Gastroesophageal sphincter (tissue), 4 donors: ENCODE measurements around the gene OBSL1. TPM values are rescaled to one million over a fixed set of nuclear protein-coding genes. Genes with fewer than 3 reads are reported as not detected.

Experiments used
- ATAC-seq: fragments of 150-250 bp; one replicate; pipeline ENCODE4 v1.9.1; 2016; ENCODE audit warnings: mild to moderate bottlenecking, moderate library complexity
- H3K27ac ChIP-seq, 4 donors: fragments of 200-600 bp; sonication (generic) in 3 of 4; 1 replicate in 3 of 4; 2 replicates in 1 of 4; pipeline ENCODE4 v1.5.1; 2016 to 2019
- H3K27me3 ChIP-seq: fragments of 200-600 bp; sonication (generic); one replicate; pipeline ENCODE4 v1.5.1; 2019
- H3K36me3 ChIP-seq, 2 donors: fragments of 200-600 bp; sonication (generic); one replicate each; pipeline ENCODE4 v1.5.1; 2019; ENCODE audit warnings: control low read depth in 1 of 2
- H3K4me1 ChIP-seq, 3 donors: fragments of 200-600 bp; sonication (generic); 1 replicate in 2 of 3; 2 replicates in 1 of 3; pipeline ENCODE4 v1.5.1; 2016 to 2019; ENCODE audit warnings: control low read depth in 2 of 3
- H3K4me3 ChIP-seq, 2 donors: fragments of 200-600 bp; sonication (generic); one replicate each; pipeline ENCODE4 v1.5.1; 2019; ENCODE audit warnings: mild to moderate bottlenecking in 1 of 2, moderate library complexity in 1 of 2
- H3K9me3 ChIP-seq, 3 donors: fragments of 200-600 bp; sonication (generic); one replicate each; pipeline ENCODE4 v1.5.1; 2017 to 2019; ENCODE audit warnings: control low read depth in 2 of 3
- CTCF ChIP-seq, 4 experiments: fragments of 200-600 bp in 2 of 4; fragments of 450-650 bp in 2 of 4; sonication (generic) in 1 of 4; IDR thresholded peaks; one replicate each; pipeline ENCODE4 v1.5.1; 2017 to 2019; ENCODE audit warnings: antibody characterized with exemption in 4 of 4, mild to moderate bottlenecking in 2 of 4, moderate library complexity in 2 of 4
- EP300 ChIP-seq: sonication (generic); formaldehyde crosslinking; IDR thresholded peaks from one replicate; pipeline ENCODE4 v1.6.1; 2017; ENCODE audit warnings: antibody characterized with exemption, mild to moderate bottlenecking
- POLR2A ChIP-seq, 2 donors: fragments of 450-650 bp; IDR thresholded peaks; one replicate each; pipeline ENCODE4 v1.6.1; 2017; ENCODE audit warnings: antibody characterized with exemption in 2 of 2, mild to moderate bottlenecking in 2 of 2, moderate library complexity in 1 of 2
- POLR2AphosphoS5 ChIP-seq: sonication (generic); formaldehyde crosslinking; IDR thresholded peaks from one replicate; pipeline ENCODE4 v1.6.1; 2017; ENCODE audit warnings: antibody characterized with exemption
- WGBS, 2 donors: methylation state at CpG; one replicate each; pipeline ENCODE4 v1.1.5; 2018; ENCODE audit warnings: low coverage in 1 of 2; 5-methylcytosine and 5-hydroxymethylcytosine counted together
- total RNA-seq, 4 donors: library from RNA; depleted of rRNA; stranded (reverse); fragments of >200 nt; gene quantifications; one replicate each; pipeline ENCODE4 v1.1.0, GENCODE V29; 2016

The OBSL1 gene
- total RNA-seq, 4 donors from 2014 or later: 73.2 to 118 (median 81.6) TPM

DNA sequence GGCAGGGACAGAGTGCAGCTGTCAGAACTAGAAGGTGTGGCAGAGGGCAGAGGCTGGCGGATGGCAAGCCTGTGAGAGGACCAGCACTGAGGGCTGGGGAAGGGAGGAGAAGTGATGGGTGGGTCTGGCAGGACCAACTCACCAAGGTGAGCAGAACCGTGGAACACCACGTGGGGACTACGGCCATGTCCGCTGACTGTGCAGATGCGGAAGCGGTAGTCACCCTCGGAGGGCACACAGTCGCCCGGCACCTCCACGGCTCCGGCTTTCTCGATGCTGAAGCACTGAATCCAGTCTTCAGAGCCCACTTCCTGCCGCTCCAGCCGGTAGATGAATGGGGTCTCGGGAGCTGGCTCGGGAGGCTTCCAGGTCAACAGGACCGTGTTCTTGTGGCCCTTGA, 4.2 kb downstream of the OBSL1 start:
- no peak for ATAC-seq
- TF ChIP-seq CTCF (IDR thresholded peaks at IDR 0.05) (no peak), POLR2A (IDR thresholded peaks at IDR 0.05) (no peak), POLR2AphosphoS5 (no peak), EP300 (no peak)
- H3K36me3 ChIP-seq: peaks cover 0 to 61% of the 10 kb centered on the region in 2 donors
- H3K27me3 ChIP-seq: no peaks in the 10 kb centered on the region
- no peaks in the 10 kb centered on the region for H3K9me3 ChIP-seq
- no peak overlapping the region for H3K4me3 ChIP-seq
- 97% methylated on average over 15 of the region's 18 CpGs; no CpG with 5 or more reads in 1 of the 2 donors for WGBS, 2 donors
- peaks cover 0 to 20% (median 0%) of the 10 kb centered on the region in 3 donors for H3K4me1 ChIP-seq
- no peak overlapping the region for H3K27ac ChIP-seq

GRCh38 chr2:219566640-219567039, 4.7 kb downstream of the OBSL1 start:
- 71 to 96% methylated on average over 2 to 5 of the region's 11 CpGs for WGBS, 2 donors
- Histone ChIP-seq H3K36me3 (peaks cover 0 to 66% of the 10 kb centered on the region in 2 donors), H3K27ac (no peak overlapping the region), H3K27me3 (no peaks in the 10 kb centered on the region), H3K9me3 (no peaks in the 10 kb centered on the region), H3K4me1 (peaks cover 0 to 16% (median 0%) of the 10 kb centered on the region in 3 donors), H3K4me3 (no peak overlapping the region)
- ATAC-seq: no peak
- TF ChIP-seq CTCF (IDR thresholded peaks at IDR 0.05) (no peak), POLR2AphosphoS5 (no peak), EP300 (no peak), POLR2A (IDR thresholded peaks at IDR 0.05) (no peak)

- no peak for TF ChIP-seq POLR2AphosphoS5
- no peak for TF ChIP-seq EP300
- no peak for TF ChIP-seq POLR2A (IDR thresholded peaks at IDR 0.05)
- TF ChIP-seq CTCF (IDR thresholded peaks at IDR 0.05): no peak
- 65 to 78% methylated on average over 5 to 8 of the region's 21 CpGs for WGBS, 2 donors
- no peak overlapping the region for H3K27ac ChIP-seq
- H3K27me3 ChIP-seq: no peaks in the 10 kb centered on the region
- peaks cover 0 to 14% (median 0%) of the 10 kb centered on the region in 3 donors for H3K4me1 ChIP-seq
- peaks cover 0 to 75% of the 10 kb centered on the region in 2 donors for H3K36me3 ChIP-seq
- no peak for ATAC-seq
- no peak overlapping the region for H3K4me3 ChIP-seq
- no peaks in the 10 kb centered on the region for H3K9me3 ChIP-seq
These were observed 5.9 kb downstream of the OBSL1 start for GRCh38 chr2:219565130-219566080.

DNA sequence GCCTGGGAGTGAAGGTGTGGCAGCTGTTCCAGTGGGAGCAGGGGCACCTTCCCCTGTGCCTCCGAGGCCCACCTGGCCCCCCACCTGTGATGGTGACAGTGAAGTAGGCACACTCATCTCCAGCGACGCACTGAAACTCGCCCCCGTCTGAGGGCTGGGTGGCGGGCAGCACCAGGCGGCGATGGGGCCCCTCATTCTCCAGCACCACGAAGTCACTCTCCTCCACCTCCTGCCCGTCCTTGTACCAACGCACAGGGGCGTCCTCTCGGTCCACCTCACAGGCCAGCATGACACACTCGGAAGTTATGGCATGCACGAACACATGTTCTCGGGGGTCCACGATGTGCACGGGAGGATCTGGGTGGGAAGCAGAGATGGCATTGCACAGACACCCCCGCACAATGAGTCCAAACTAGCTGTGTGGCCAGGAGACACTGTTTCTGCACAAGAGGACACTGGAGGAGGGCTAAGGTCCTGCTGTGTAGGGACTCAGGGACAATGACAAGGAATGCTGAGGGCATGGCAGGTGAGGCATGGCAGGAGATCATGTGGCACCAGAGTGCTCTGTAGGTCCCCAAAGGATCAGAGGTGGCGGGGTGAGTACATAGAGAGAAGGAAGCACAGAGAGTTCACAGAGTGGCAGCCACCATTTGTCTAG, 7.9 kb downstream of the OBSL1 start:
- no peak for ATAC-seq
- WGBS, 2 donors: 90 to 100% methylated on average over 2 to 3 of the region's 20 CpGs
- H3K27ac ChIP-seq: no peak overlapping the region
- H3K36me3 ChIP-seq: peaks cover 0 to 84% of the 10 kb centered on the region in 2 donors
- peaks cover 0 to 19% (median 3%) of the 10 kb centered on the region in 3 donors for H3K4me1 ChIP-seq
- TF ChIP-seq EP300: no peak
- no peak for TF ChIP-seq POLR2AphosphoS5
- TF ChIP-seq CTCF (IDR thresholded peaks at IDR 0.05): no peak
- TF ChIP-seq POLR2A (IDR thresholded peaks at IDR 0.05): no peak
- no peak overlapping the region for H3K4me3 ChIP-seq
- H3K27me3 ChIP-seq: no peaks in the 10 kb centered on the region
- H3K9me3 ChIP-seq: no peaks in the 10 kb centered on the region
